ENCODE measurements around the gene ARID1B. TPM values are rescaled to one million over a fixed set of nuclear protein-coding genes. Genes with fewer than 3 reads are reported as not detected.

Gene ARID1B
- total RNA-seq, 1 donor from 2014 or later: 75.4 TPM

- Histone ChIP-seq H3K27ac (ENCODE audit: low read depth, low read length) (no peak overlapping the region), H3K27me3 (ENCODE audit: insufficient read depth, low read length) (no peaks in the 10 kb centered on the region), H4K20me1 (ENCODE audit: insufficient read depth, low read length) (no peaks in the 10 kb centered on the region), H3K9me3 (ENCODE audit: insufficient read depth, low read depth, low read length) (no peaks in the 10 kb centered on the region), H3K9ac (ENCODE audit: low read length) (no peak overlapping the region), H2AFZ (ENCODE audit: low read depth, low read length) (no peak overlapping the region), H3K4me2 (ENCODE audit: low read length) (no peak overlapping the region), H3K79me2 (ENCODE audit: insufficient read depth, low read length) (no peaks in the 10 kb centered on the region), H3K36me3 (ENCODE audit: insufficient read depth, low read length) (no peaks in the 10 kb centered on the region), H3K4me3 (ENCODE audit: insufficient read depth, low read depth, low read length) (no peak overlapping the region), H3K4me1 (ENCODE audit: insufficient read depth, low read length) (peaks cover 4% of the 10 kb centered on the region)
- DNase-seq (ENCODE audit: low read depth) (no peak), FAIRE-seq (no peak)
- H3K27me3 Mint-ChIP-seq (ENCODE audit: low read depth, unreplicated experiment): no peaks in the 10 kb centered on the region
- H3K36me3 Mint-ChIP-seq (ENCODE audit: low read depth, unreplicated experiment): peaks cover 6% of the 10 kb centered on the region
- H3K27ac Mint-ChIP-seq (ENCODE audit: unreplicated experiment): no peak overlapping the region
- no peak overlapping the region for H3K4me3 Mint-ChIP-seq (ENCODE audit: unreplicated experiment)
- TF ChIP-seq EZH2 (IDR thresholded peaks at IDR 0.05; ENCODE audit: insufficient read depth, low read length) (no peak), CTCF (IDR thresholded peaks at IDR 0.05; ENCODE audit: insufficient read depth, low read depth, low read length) (no peak)
- H3K4me1 Mint-ChIP-seq (ENCODE audit: low read depth, unreplicated experiment): peaks cover 1% of the 10 kb centered on the region
- peaks cover 2% of the 10 kb centered on the region for H3K9me3 Mint-ChIP-seq (ENCODE audit: unreplicated experiment)
Measured at GRCh38 chr6:157213907-157214565, 436.9 kb downstream of the ARID1B start.

- FAIRE-seq: no peak
- peaks cover 6% of the 10 kb centered on the region for H3K36me3 Mint-ChIP-seq (ENCODE audit: low read depth, unreplicated experiment)
Measured at GRCh38 chr6:157215717-157216116, 438.5 kb downstream of the ARID1B start.

More at GRCh38 chr6:157215717-157216116, 438.5 kb downstream of the ARID1B start:
- no peak overlapping the region for H3K4me3 ChIP-seq (ENCODE audit: insufficient read depth, low read depth, low read length)
- TF ChIP-seq EZH2 (IDR thresholded peaks at IDR 0.05; ENCODE audit: insufficient read depth, low read length) (no peak), CTCF (IDR thresholded peaks at IDR 0.05; ENCODE audit: insufficient read depth, low read depth, low read length) (no peak)
- H3K9ac ChIP-seq (ENCODE audit: low read length): no peak overlapping the region
- H3K36me3 ChIP-seq (ENCODE audit: insufficient read depth, low read length): no peaks in the 10 kb centered on the region
- peaks cover 2% of the 10 kb centered on the region for H3K9me3 Mint-ChIP-seq (ENCODE audit: unreplicated experiment)
- H2AFZ ChIP-seq (ENCODE audit: low read depth, low read length): no peak overlapping the region
- no peak overlapping the region for H3K27ac Mint-ChIP-seq (ENCODE audit: unreplicated experiment)
- no peak overlapping the region for H3K4me2 ChIP-seq (ENCODE audit: low read length)
- H3K79me2 ChIP-seq (ENCODE audit: insufficient read depth, low read length): no peaks in the 10 kb centered on the region
- no peak for DNase-seq (ENCODE audit: low read depth)
- no peaks in the 10 kb centered on the region for H3K9me3 ChIP-seq (ENCODE audit: insufficient read depth, low read depth, low read length)
- no peak overlapping the region for H3K4me3 Mint-ChIP-seq (ENCODE audit: unreplicated experiment)
- H3K4me1 ChIP-seq (ENCODE audit: insufficient read depth, low read length): peaks cover 20% of the 10 kb centered on the region
- no peaks in the 10 kb centered on the region for H3K27me3 ChIP-seq (ENCODE audit: insufficient read depth, low read length)
- peaks cover 11% of the 10 kb centered on the region for H3K4me1 Mint-ChIP-seq (ENCODE audit: low read depth, unreplicated experiment)
- H4K20me1 ChIP-seq (ENCODE audit: insufficient read depth, low read length): no peaks in the 10 kb centered on the region
- no peaks in the 10 kb centered on the region for H3K27me3 Mint-ChIP-seq (ENCODE audit: low read depth, unreplicated experiment)
- H3K27ac ChIP-seq (ENCODE audit: low read depth, low read length): no peak overlapping the region

All from astrocyte (in vitro differentiated cells and primary cell).